Peyer's patch (tissue), 4 donors: ENCODE measurements around the gene RXRA. TPM values are rescaled to one million over a fixed set of nuclear protein-coding genes. Genes with fewer than 3 reads are reported as not detected.

Source experiments
- DNase-seq, 3 donors: peaks; one replicate each; pipeline ENCODE4 v3.0.0-alpha.2; 2017 to 2019
- H3K27ac ChIP-seq, 4 donors: fragments of 200-600 bp; sonication (generic); one replicate each; pipeline ENCODE4 v1.5.1; 2016 to 2019
- H3K27me3 ChIP-seq, 2 donors: fragments of 200-600 bp; sonication (generic); one replicate each; pipeline ENCODE4 v1.5.1; 2019
- H3K36me3 ChIP-seq, 3 donors: fragments of 200-600 bp; sonication (generic); one replicate each; pipeline ENCODE4 v1.5.1; 2016 to 2019
- H3K4me1 ChIP-seq, 4 donors: fragments of 200-600 bp; sonication (generic); one replicate each; pipeline ENCODE4 v1.5.1; 2016 to 2019
- H3K4me3 ChIP-seq, 4 donors: fragments of 200-600 bp; sonication (generic); 1 replicate in 3 of 4; 2 replicates in 1 of 4; pipeline ENCODE4 v1.5.1; 2016 to 2019; ENCODE audit warnings: mild to moderate bottlenecking in 1 of 4
- H3K9me3 ChIP-seq, 4 donors: fragments of 200-600 bp; sonication (generic); one replicate each; pipeline ENCODE4 v1.5.1; 2016 to 2019; ENCODE audit warnings: mild to moderate bottlenecking in 1 of 4
- CTCF ChIP-seq, 6 experiments: fragments of 450-650 bp in 4 of 6; fragments of 200-600 bp in 2 of 6; sonication (generic) in 1 of 6; IDR thresholded peaks; one replicate each; pipeline ENCODE4 v1.5.1; 2017 to 2019; ENCODE audit warnings: antibody characterized with exemption in 6 of 6, mild to moderate bottlenecking in 3 of 6, moderate library complexity in 1 of 6
- POLR2A ChIP-seq, 2 donors: fragments of 450-650 bp; IDR thresholded peaks; one replicate each; pipeline ENCODE4 v1.5.1; 2017; ENCODE audit warnings: antibody characterized with exemption in 2 of 2, mild to moderate bottlenecking in 2 of 2, moderate library complexity in 2 of 2
- total RNA-seq, 4 donors: library from RNA; depleted of rRNA; stranded (reverse); fragments of >200 nt; gene quantifications; one replicate each; pipeline ENCODE4 v1.1.0, GENCODE V29; 2016

Gene RXRA
- total RNA-seq, 4 donors from 2014 or later = 54.5 to 83.6 (median 65.4) TPM

- H3K4me3 ChIP-seq = no peak overlapping the region
- peaks cover 0 to 37% (median 0%) of the 10 kb centered on the region in 4 donors for H3K4me1 ChIP-seq
- no peaks in the 10 kb centered on the region for H3K27me3 ChIP-seq
- no peak for DNase-seq
- H3K27ac ChIP-seq = no peak overlapping the region
- TF ChIP-seq CTCF (IDR thresholded peaks at IDR 0.05) (no peak), POLR2A (IDR thresholded peaks at IDR 0.05) (no peak)
- H3K36me3 ChIP-seq = peaks cover 0 to 67% (median 0%) of the 10 kb centered on the region in 3 donors
- no peaks in the 10 kb centered on the region for H3K9me3 ChIP-seq
These were observed 98.6 kb downstream of the RXRA start for GRCh38 chr9:134424818-134425217.

- Histone ChIP-seq H3K9me3 (no peaks in the 10 kb centered on the region), H3K4me3 (no peak overlapping the region), H3K27ac (no peak overlapping the region), H3K36me3 (peaks cover 0 to 67% (median 0%) of the 10 kb centered on the region in 3 donors), H3K4me1 (peaks cover 0 to 35% (median 0%) of the 10 kb centered on the region in 4 donors), H3K27me3 (no peaks in the 10 kb centered on the region)
- no peak for TF ChIP-seq CTCF (IDR thresholded peaks at IDR 0.05)
- TF ChIP-seq POLR2A (IDR thresholded peaks at IDR 0.05) = no peak
- DNase-seq = no peak
These were observed 99.1 kb downstream of the RXRA start for GRCh38 chr9:134425401-134425800.

- Histone ChIP-seq H3K4me1 (peaks cover 0 to 33% (median 0%) of the 10 kb centered on the region in 4 donors), H3K27ac (no peak overlapping the region), H3K27me3 (no peaks in the 10 kb centered on the region), H3K4me3 (no peak overlapping the region), H3K9me3 (no peaks in the 10 kb centered on the region), H3K36me3 (peaks cover 0 to 66% (median 0%) of the 10 kb centered on the region in 3 donors)
- no peak for TF ChIP-seq POLR2A (IDR thresholded peaks at IDR 0.05)
- no peak for TF ChIP-seq CTCF (IDR thresholded peaks at IDR 0.05)
- no peak for DNase-seq
These were observed 99.6 kb downstream of the RXRA start for GRCh38 chr9:134425812-134426211.

GRCh38 chr9:134426436-134426835, 100.2 kb downstream of the RXRA start:
- no peak overlapping the region for H3K4me3 ChIP-seq
- DNase-seq = no peak
- no peak overlapping the region for H3K27ac ChIP-seq
- peaks cover 0 to 29% (median 0%) of the 10 kb centered on the region in 4 donors for H3K4me1 ChIP-seq
- peaks cover 0 to 60% (median 0%) of the 10 kb centered on the region in 3 donors for H3K36me3 ChIP-seq
- H3K9me3 ChIP-seq = no peaks in the 10 kb centered on the region
- TF ChIP-seq CTCF (IDR thresholded peaks at IDR 0.05) = no peak
- TF ChIP-seq POLR2A (IDR thresholded peaks at IDR 0.05) = no peak
- H3K27me3 ChIP-seq = no peaks in the 10 kb centered on the region

DNA sequence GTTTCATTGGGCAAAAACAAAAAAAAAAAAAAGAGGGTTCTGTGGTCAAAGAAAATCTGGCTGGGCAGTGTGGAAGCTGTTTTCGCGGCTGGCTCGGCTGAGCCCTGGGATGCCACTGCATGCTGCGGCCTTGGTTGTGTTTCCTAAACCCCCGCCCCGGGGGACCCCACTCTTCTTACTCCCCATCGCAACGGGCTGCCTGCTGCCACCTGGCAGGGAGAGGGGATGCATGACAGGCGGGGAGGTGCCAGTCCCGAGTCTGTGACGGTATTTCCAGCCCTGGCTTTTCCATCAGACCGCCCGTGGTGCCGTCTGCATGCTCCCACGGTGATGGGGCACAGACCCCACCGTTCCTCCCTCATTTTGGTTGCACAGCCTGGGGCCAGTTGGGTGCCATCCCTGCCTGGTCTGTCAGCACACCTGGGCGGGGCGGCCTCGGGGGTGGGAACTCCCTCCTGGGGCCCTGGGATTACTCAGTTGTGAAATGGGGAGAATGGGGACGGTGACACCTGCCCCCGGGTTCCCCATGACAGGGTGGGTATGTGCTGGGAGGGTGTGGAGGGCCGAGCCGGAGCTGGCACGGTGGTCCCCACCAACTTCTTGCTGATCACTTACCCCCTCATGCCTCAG, 101.0 kb downstream of the RXRA start:
- H3K4me1 ChIP-seq = peaks cover 0 to 21% (median 0%) of the 10 kb centered on the region in 4 donors
- peaks cover 0 to 61% (median 0%) of the 10 kb centered on the region in 3 donors for H3K36me3 ChIP-seq
- DNase-seq = no peak
- TF ChIP-seq CTCF (IDR thresholded peaks at IDR 0.05) (no peak), POLR2A (IDR thresholded peaks at IDR 0.05) (no peak)
- H3K9me3 ChIP-seq = no peaks in the 10 kb centered on the region
- no peak overlapping the region for H3K4me3 ChIP-seq
- no peak overlapping the region for H3K27ac ChIP-seq
- no peaks in the 10 kb centered on the region for H3K27me3 ChIP-seq
